Trophoblast cell (in vitro differentiated cells and primary cell): Measurements from ENCODE around the gene BCL11A.

Experiments
- DNase-seq, 2 donors: peaks; one replicate each; pipeline ENCODE4 v3.0.0-alpha.2; 2016
- H2AFZ ChIP-seq: 2 replicates; pipeline ENCODE4 v1.6.1; 2013; ENCODE audit warnings: low read length, moderate library complexity, mild to moderate bottlenecking; ENCODE audit not compliant: insufficient read depth, poor library complexity
- H2AK5ac ChIP-seq: 2 replicates; pipeline ENCODE4 v1.6.1; 2013; ENCODE audit warnings: mild to moderate bottlenecking, low read length
- H2BK120ac ChIP-seq: 2 replicates; pipeline ENCODE4 v1.6.1; 2013; ENCODE audit warnings: low read length, mild to moderate bottlenecking, moderate library complexity; ENCODE audit not compliant: insufficient read depth, poor library complexity
- H2BK12ac ChIP-seq: 2 replicates; pipeline ENCODE4 v1.6.1; 2013; ENCODE audit warnings: mild to moderate bottlenecking, low read length, moderate library complexity
- H2BK5ac ChIP-seq: 2 replicates; pipeline ENCODE4 v1.6.1; 2013; ENCODE audit warnings: low read length, low read depth, moderate library complexity, mild to moderate bottlenecking; ENCODE audit not compliant: poor library complexity
- H3K14ac ChIP-seq: 2 replicates; pipeline ENCODE4 v1.6.1; 2013; ENCODE audit warnings: mild to moderate bottlenecking, low read length
- H3K18ac ChIP-seq: 2 replicates; pipeline ENCODE4 v1.6.1; 2013; ENCODE audit warnings: mild to moderate bottlenecking, low read length
- H3K23ac ChIP-seq: 2 replicates; pipeline ENCODE4 v1.6.1; 2013; ENCODE audit warnings: low read length
- H3K27ac ChIP-seq: 2 replicates; pipeline ENCODE4 v1.5.1; 2013; ENCODE audit warnings: low read depth, mild to moderate bottlenecking, inconsistent platforms, low read length, moderate library complexity
- H3K27me3 ChIP-seq: 2 replicates; pipeline ENCODE4 v1.6.1; 2013; ENCODE audit warnings: inconsistent platforms, mild to moderate bottlenecking, low read length, moderate library complexity; ENCODE audit not compliant: insufficient read depth
- H3K36me3 ChIP-seq, 2 experiments: 1 replicate in 1 of 2; 2 replicates in 1 of 2; pipeline ENCODE4 v1.6.1; 2013; ENCODE audit warnings: low read length in 2 of 2, mild to moderate bottlenecking in 2 of 2, moderate library complexity in 1 of 2; ENCODE audit not compliant: insufficient read depth in 2 of 2, control insufficient read depth in 1 of 2
- H3K4ac ChIP-seq: 2 replicates; pipeline ENCODE4 v1.6.1; 2013; ENCODE audit warnings: low read depth, mild to moderate bottlenecking, low read length, moderate library complexity
- H3K4me1 ChIP-seq, 2 experiments: 1 replicate in 1 of 2; 2 replicates in 1 of 2; pipeline ENCODE4 v1.6.1; 2013; ENCODE audit warnings: low read length in 2 of 2, mild to moderate bottlenecking in 2 of 2, moderate library complexity in 1 of 2; ENCODE audit not compliant: insufficient read depth in 2 of 2, control insufficient read depth in 1 of 2
- H3K4me2 ChIP-seq: 2 replicates; pipeline ENCODE4 v1.6.1; 2013; ENCODE audit warnings: inconsistent platforms, mild to moderate bottlenecking, low read length, moderate library complexity
- H3K4me3 ChIP-seq: 2 replicates; pipeline ENCODE4 v1.5.1; 2013; ENCODE audit warnings: mild to moderate bottlenecking, low read depth, low read length, inconsistent platforms
- H3K79me1 ChIP-seq: one replicate; pipeline ENCODE4 v1.6.1; 2013; ENCODE audit warnings: low read length
- H3K79me2 ChIP-seq: 2 replicates; pipeline ENCODE4 v1.6.1; 2013; ENCODE audit warnings: low read length, mild to moderate bottlenecking; ENCODE audit not compliant: control insufficient read depth, insufficient read depth, poor library complexity
- H3K9ac ChIP-seq: 2 replicates; pipeline ENCODE4 v1.6.1; 2013; ENCODE audit warnings: mild to moderate bottlenecking, low read length
- H3K9me3 ChIP-seq: 2 replicates; pipeline ENCODE4 v1.6.1; 2013; ENCODE audit warnings: low read depth, mild to moderate bottlenecking, control low read depth, inconsistent platforms, low read length; ENCODE audit not compliant: insufficient read depth
- H4K12ac ChIP-seq: 2 replicates; pipeline ENCODE4 v1.6.1; 2013; ENCODE audit warnings: low read depth, mild to moderate bottlenecking, low read length, moderate library complexity
- H4K8ac ChIP-seq: 2 replicates; pipeline ENCODE4 v1.6.1; 2013; ENCODE audit warnings: low read depth, mild to moderate bottlenecking, low read length, moderate library complexity
- H4K91ac ChIP-seq: one replicate; pipeline ENCODE4 v1.6.1; 2013; ENCODE audit warnings: low read depth, mild to moderate bottlenecking, low read length, moderate library complexity
- WGBS: extraction: QIAGEN DNeasy Blood & Tissue Kit; methylation state at CpG from one replicate; pipeline ENCODE4 v1.1.7; 2013; ENCODE audit warnings: missing lambda C conversion rate; ENCODE audit not compliant: insufficient read length, insufficient coverage; ENCODE audit errors: extremely low coverage; 5-methylcytosine and 5-hydroxymethylcytosine counted together

BCL11A gene

DNA sequence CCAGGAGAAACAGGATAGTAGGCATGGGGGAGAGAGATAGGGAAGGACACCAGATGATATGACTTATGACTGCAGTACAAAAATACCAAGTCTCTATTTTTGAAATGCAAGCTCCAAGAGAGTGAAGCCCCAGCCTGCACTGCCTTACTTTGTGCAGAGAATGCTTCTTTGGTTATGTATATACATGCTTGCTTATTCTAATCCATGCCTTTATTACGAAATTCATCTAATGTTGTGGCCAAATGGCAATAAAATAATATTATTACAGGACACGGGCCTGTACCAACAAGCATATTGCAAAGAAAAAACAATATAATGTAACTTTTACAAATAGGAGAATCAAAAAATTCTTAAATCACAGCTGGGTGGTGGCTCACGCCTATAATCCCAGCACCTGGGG is 110.8 kb downstream of the BCL11A start:
- H2BK12ac ChIP-seq = no peak overlapping the region
- H2AK5ac ChIP-seq = no peak overlapping the region
- no peak overlapping the region for H4K91ac ChIP-seq
- H3K27ac ChIP-seq = no peak overlapping the region
- H3K14ac ChIP-seq = no peak overlapping the region
- H2BK120ac ChIP-seq = no peak overlapping the region
- H4K8ac ChIP-seq = no peak overlapping the region
- H3K36me3 ChIP-seq = no peaks in the 10 kb centered on the region
- H3K4ac ChIP-seq = no peak overlapping the region
- WGBS = no CpG with 5 or more reads among the region's 3 CpGs
- H3K9me3 ChIP-seq = no peaks in the 10 kb centered on the region
- no peaks in the 10 kb centered on the region for H3K27me3 ChIP-seq
- H3K4me2 ChIP-seq = no peak overlapping the region
- no peaks in the 10 kb centered on the region for H3K4me1 ChIP-seq
- DNase-seq = no peak
- no peak overlapping the region for H3K4me3 ChIP-seq
- no peak overlapping the region for H3K9ac ChIP-seq
- H4K12ac ChIP-seq = no peak overlapping the region
- no peak overlapping the region for H2AFZ ChIP-seq
- no peak overlapping the region for H2BK5ac ChIP-seq
- H3K23ac ChIP-seq = no peak overlapping the region
- no peaks in the 10 kb centered on the region for H3K79me1 ChIP-seq
- no peak overlapping the region for H3K18ac ChIP-seq
- H3K79me2 ChIP-seq = no peaks in the 10 kb centered on the region

DNA sequence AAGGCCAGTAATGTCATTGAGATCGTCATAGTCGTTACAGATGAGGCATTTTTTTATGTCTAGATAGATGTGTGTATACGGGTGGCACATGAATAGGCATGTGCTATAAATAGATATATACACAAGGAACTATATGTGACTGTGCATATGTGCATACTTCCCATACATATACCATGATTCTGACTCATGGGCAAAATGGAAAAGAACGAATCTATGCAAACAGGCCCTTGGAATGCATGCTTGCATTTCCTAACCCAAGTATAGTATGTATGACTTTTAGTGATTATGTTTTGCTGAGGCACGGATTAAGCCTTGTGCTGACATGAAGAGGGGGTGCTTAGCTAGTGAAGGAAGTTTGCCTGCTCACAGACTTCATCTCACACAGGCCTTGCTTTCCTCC is 111.7 kb downstream of the BCL11A start:
- Histone ChIP-seq H3K14ac (no peak overlapping the region), H3K9me3 (no peaks in the 10 kb centered on the region), H2AFZ (no peak overlapping the region), H2BK5ac (no peak overlapping the region), H3K18ac (no peak overlapping the region), H2AK5ac (no peak overlapping the region), H3K79me1 (no peaks in the 10 kb centered on the region), H3K4me3 (no peak overlapping the region), H4K12ac (no peak overlapping the region), H3K27me3 (no peaks in the 10 kb centered on the region), H4K91ac (no peak overlapping the region), H3K27ac (no peak overlapping the region), H3K4me1 (no peaks in the 10 kb centered on the region), H3K23ac (no peak overlapping the region), H3K4ac (no peak overlapping the region), H3K79me2 (no peaks in the 10 kb centered on the region), H3K9ac (no peak overlapping the region), H4K8ac (no peak overlapping the region), H2BK12ac (no peak overlapping the region), H2BK120ac (no peak overlapping the region), H3K4me2 (no peak overlapping the region), H3K36me3 (no peaks in the 10 kb centered on the region)
- peak; percentile 32 to 87 for DNase-seq
- WGBS = no CpG with 5 or more reads among the region's 5 CpGs

DNA sequence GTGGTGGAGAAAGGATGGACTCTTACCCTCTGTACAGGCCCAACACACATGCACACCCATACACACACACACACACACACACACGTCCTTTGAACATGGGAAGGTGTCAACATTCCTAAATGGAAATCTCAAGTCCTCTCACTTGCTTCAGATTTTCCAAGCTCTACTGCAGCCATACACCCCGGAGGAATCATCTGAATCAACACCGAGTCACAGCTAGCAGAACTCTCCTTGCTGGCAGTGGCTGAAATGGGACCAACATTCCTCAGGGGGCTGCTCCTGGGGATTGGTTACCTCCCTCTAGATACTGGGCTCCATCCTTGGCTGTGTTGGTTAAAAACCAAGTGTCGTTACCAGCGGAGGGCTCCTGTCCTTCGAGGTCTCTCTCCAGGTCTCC is 112.7 kb downstream of the BCL11A start:
- no peak overlapping the region for H2AFZ ChIP-seq
- no peak overlapping the region for H4K91ac ChIP-seq
- no peaks in the 10 kb centered on the region for H3K79me2 ChIP-seq
- no peaks in the 10 kb centered on the region for H3K9me3 ChIP-seq
- H2AK5ac ChIP-seq = no peak overlapping the region
- no peak overlapping the region for H3K4me3 ChIP-seq
- no peak overlapping the region for H3K4me2 ChIP-seq
- H2BK5ac ChIP-seq = no peak overlapping the region
- H4K12ac ChIP-seq = no peak overlapping the region
- H2BK12ac ChIP-seq = no peak overlapping the region
- H3K79me1 ChIP-seq = no peaks in the 10 kb centered on the region
- no peak overlapping the region for H3K14ac ChIP-seq
- H3K18ac ChIP-seq = no peak overlapping the region
- H3K27ac ChIP-seq = no peak overlapping the region
- DNase-seq = no peak
- H3K4ac ChIP-seq = no peak overlapping the region
- no CpG with 5 or more reads among the region's 6 CpGs for WGBS
- no peak overlapping the region for H3K23ac ChIP-seq
- H3K27me3 ChIP-seq = no peaks in the 10 kb centered on the region
- H2BK120ac ChIP-seq = no peak overlapping the region
- H3K4me1 ChIP-seq = no peaks in the 10 kb centered on the region
- H3K36me3 ChIP-seq = no peaks in the 10 kb centered on the region
- H4K8ac ChIP-seq = no peak overlapping the region
- no peak overlapping the region for H3K9ac ChIP-seq

DNA sequence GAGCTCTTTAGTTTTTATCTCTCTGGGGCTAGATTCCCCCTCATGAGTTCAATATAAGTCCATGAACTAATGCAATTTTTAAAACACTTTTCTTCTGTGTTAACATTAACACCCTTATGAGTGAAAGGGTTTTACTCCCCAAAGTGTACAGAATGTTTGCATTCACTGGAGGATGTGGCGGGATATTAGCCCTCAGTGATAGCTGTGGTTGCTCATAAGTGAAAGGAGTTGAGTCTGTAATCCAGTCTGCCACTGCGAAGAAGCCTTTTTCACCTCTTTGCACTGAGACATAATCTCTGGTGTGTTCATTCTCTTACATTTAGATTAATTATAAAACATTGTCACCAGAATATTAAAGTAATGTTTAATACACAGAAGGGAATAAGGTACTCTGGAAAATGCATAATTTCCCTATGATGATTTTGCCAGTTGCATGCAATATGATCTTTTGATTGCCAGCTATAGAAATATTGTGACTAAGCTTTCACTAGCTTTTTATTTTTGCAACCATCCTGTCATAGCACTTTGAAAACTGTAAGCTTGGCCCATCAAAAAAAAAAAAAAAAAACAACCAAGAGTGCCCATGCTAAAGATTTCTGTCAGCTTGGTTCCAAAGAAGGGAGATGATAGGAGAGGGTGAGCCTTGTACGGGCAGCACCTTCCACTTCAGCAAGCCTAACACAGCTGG is 113.2 kb downstream of the BCL11A start:
- H3K79me2 ChIP-seq = no peaks in the 10 kb centered on the region
- WGBS = no CpG with 5 or more reads among the region's 3 CpGs
- no peak overlapping the region for H3K4ac ChIP-seq
- peaks cover 0 to under 1% of the 10 kb centered on the region in 2 experiments for H3K4me1 ChIP-seq
- no peak overlapping the region for H3K4me3 ChIP-seq
- H3K9me3 ChIP-seq = no peaks in the 10 kb centered on the region
- H2BK120ac ChIP-seq = no peak overlapping the region
- no peaks in the 10 kb centered on the region for H3K79me1 ChIP-seq
- H2AK5ac ChIP-seq = no peak overlapping the region
- no peak overlapping the region for H2BK12ac ChIP-seq
- H4K8ac ChIP-seq = no peak overlapping the region
- no peak overlapping the region for H3K14ac ChIP-seq
- no peak overlapping the region for H4K91ac ChIP-seq
- H2BK5ac ChIP-seq = no peak overlapping the region
- H3K27ac ChIP-seq = no peak overlapping the region
- H3K18ac ChIP-seq = no peak overlapping the region
- no peak overlapping the region for H2AFZ ChIP-seq
- H3K36me3 ChIP-seq = no peaks in the 10 kb centered on the region
- DNase-seq = no peak
- no peaks in the 10 kb centered on the region for H3K27me3 ChIP-seq
- H3K23ac ChIP-seq = no peak overlapping the region
- H3K9ac ChIP-seq = no peak overlapping the region
- no peak overlapping the region for H3K4me2 ChIP-seq
- no peak overlapping the region for H4K12ac ChIP-seq
